ENCODE data around the gene MCMBP. TPM values are rescaled to one million over a fixed set of nuclear protein-coding genes. Genes with fewer than 3 reads are reported as not detected.

The MCMBP gene
- total RNA-seq, 1 donor from 2014 or later: 43.4 TPM

GRCh38 chr10:119863951-119864565, 8.6 kb downstream of the MCMBP start:
- TF ChIP-seq, protein P1, sequence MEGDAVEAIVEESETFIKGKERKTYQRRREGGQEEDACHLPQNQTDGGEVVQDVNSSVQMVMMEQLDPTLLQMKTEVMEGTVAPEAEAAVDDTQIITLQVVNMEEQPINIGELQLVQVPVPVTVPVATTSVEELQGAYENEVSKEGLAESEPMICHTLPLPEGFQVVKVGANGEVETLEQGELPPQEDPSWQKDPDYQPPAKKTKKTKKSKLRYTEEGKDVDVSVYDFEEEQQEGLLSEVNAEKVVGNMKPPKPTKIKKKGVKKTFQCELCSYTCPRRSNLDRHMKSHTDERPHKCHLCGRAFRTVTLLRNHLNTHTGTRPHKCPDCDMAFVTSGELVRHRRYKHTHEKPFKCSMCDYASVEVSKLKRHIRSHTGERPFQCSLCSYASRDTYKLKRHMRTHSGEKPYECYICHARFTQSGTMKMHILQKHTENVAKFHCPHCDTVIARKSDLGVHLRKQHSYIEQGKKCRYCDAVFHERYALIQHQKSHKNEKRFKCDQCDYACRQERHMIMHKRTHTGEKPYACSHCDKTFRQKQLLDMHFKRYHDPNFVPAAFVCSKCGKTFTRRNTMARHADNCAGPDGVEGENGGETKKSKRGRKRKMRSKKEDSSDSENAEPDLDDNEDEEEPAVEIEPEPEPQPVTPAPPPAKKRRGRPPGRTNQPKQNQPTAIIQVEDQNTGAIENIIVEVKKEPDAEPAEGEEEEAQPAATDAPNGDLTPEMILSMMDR (IDR thresholded peaks at IDR 0.05; ENCODE audit: insufficient read depth, low read length, severe bottlenecking): no peak
- H3K4me3 ChIP-seq (ENCODE audit: low read depth, low read length): no peak overlapping the region
- FAIRE-seq: no peak
- DNase-seq (ENCODE audit: low read depth): no peak
- no peaks in the 10 kb centered on the region for H3K36me3 ChIP-seq (ENCODE audit: control insufficient read depth, insufficient read depth, low read length)
- no peaks in the 10 kb centered on the region for H3K27me3 ChIP-seq (ENCODE audit: control insufficient read depth, insufficient read depth, low read length)

GRCh38 chr10:119862524-119862923, 10.1 kb downstream of the MCMBP start:
- no peak for FAIRE-seq
- Histone ChIP-seq H3K27me3 (ENCODE audit: control insufficient read depth, insufficient read depth, low read length) (no peaks in the 10 kb centered on the region), H3K36me3 (ENCODE audit: control insufficient read depth, insufficient read depth, low read length) (no peaks in the 10 kb centered on the region), H3K4me3 (ENCODE audit: low read depth, low read length) (no peak overlapping the region)
- TF ChIP-seq, protein P1 (IDR thresholded peaks at IDR 0.05; ENCODE audit: insufficient read depth, low read length, severe bottlenecking): no peak
- DNase-seq (ENCODE audit: low read depth): no peak

DNA sequence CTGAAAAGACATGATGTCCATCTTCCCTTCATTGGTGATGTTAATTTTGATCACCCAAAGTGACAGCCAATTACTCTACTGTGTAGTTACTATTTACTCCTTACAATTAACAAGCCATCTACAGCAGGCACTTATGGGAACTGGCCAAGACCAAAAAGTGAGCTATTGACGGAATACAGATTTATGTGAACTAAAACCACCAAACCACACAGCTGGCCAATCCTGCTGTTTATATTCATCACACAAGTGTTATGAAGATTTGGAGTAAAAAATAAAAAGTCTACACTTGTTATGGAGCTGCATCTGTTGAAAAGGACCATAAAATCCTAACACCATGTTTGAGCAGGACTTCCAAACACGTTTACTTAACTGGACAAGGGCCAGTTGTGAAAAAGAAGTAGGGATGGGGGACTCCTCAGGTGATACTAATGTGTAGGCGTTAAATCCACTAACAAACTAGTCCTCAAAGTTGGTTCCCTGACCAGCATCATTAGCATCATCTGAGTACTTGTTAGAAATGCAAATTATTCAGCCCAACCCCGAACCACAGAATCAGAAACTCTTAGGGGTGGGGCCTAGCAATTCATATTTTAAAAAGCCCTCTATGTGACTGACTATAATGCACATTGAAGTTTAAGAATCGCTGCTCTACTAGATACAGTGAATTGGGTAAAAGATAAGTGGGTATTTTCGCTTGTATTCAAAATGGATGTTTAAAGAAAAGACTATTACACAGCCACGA, 11.6 kb downstream of the MCMBP start:
- H3K36me3 ChIP-seq (ENCODE audit: control insufficient read depth, insufficient read depth, low read length): no peaks in the 10 kb centered on the region
- DNase-seq (ENCODE audit: low read depth): no peak
- H3K27me3 ChIP-seq (ENCODE audit: control insufficient read depth, insufficient read depth, low read length): no peaks in the 10 kb centered on the region
- TF ChIP-seq, protein P1 (IDR thresholded peaks at IDR 0.05; ENCODE audit: insufficient read depth, low read length, severe bottlenecking): no peak
- H3K4me3 ChIP-seq (ENCODE audit: low read depth, low read length): no peak overlapping the region
- FAIRE-seq: no peak

DNA sequence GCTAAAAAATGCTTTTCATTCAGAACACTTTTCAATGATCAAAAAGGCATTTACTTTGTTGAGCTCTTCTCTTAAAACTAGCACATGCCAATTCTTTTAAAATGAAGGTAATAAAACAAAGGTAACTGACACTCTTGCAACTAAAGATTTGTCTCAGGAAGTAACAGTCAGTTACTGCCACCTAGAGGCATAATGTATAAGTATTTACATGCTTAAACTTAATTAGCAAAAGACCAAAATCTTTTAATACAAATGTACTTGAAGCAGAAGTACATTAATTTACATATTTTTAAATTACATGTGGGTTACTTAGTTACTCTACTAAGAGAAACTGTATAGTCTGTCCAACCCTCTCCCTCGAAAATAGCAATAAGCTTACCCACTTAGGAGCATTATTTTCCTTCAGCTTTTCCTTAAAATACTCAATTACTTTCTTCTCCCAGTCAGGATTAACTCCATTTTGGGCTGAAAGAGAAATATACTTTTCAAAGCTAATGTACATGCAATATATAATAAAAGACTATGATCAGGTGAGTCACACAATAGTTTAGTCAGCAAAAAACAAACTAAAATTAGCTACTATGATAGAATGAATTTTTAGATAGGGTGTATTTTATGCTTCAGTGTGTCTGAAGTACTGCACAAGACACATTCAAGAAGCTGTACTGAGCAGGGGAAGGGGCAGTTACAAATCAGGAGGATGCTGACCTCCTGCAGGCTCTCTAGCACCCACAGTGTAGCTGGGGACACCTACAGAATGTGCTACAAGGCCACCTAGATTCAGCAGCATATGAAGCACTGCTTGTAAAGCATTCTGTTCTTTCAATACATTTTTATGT, 13.0 kb downstream of the MCMBP start:
- TF ChIP-seq, protein P1 (IDR thresholded peaks at IDR 0.05; ENCODE audit: insufficient read depth, low read length, severe bottlenecking): peak; percentile 27
- peak; percentile 70 for DNase-seq (ENCODE audit: low read depth)
- Histone ChIP-seq H3K27me3 (ENCODE audit: control insufficient read depth, insufficient read depth, low read length) (no peaks in the 10 kb centered on the region), H3K4me3 (ENCODE audit: low read depth, low read length) (no peak overlapping the region), H3K36me3 (ENCODE audit: control insufficient read depth, insufficient read depth, low read length) (no peaks in the 10 kb centered on the region)
- no peak for FAIRE-seq

DNA sequence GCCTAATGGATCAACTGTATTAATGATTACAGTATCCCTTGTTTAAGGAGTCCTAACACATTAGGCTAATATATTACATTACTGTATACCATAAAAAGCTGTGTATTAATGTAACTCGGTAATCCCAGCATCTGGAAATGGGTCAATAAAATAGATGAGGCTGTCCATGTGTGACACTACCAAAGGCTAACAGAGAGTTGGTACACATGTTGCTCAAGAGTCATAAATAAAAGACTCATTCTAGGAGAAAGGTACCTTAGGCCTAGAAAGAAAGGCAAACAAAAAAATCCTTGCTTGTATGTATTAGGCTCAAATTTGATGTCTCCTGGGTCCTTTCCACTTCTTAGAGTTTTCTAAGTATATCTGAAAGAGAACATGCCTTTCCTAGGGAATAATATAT, 14.6 kb downstream of the MCMBP start:
- Histone ChIP-seq H3K4me3 (ENCODE audit: low read depth, low read length) (no peak overlapping the region), H3K36me3 (ENCODE audit: control insufficient read depth, insufficient read depth, low read length) (peaks cover 6% of the 10 kb centered on the region), H3K27me3 (ENCODE audit: control insufficient read depth, insufficient read depth, low read length) (no peaks in the 10 kb centered on the region)
- TF ChIP-seq, protein P1 (IDR thresholded peaks at IDR 0.05; ENCODE audit: insufficient read depth, low read length, severe bottlenecking): no peak
- DNase-seq (ENCODE audit: low read depth) (no peak), FAIRE-seq (no peak)
